Vagina (tissue), 2 donors: Measurements from ENCODE around the gene MAPK1IP1L. TPM values are rescaled to one million over a fixed set of nuclear protein-coding genes. Genes with fewer than 3 reads are reported as not detected.

ENCODE experiments used
- DNase-seq, 2 donors: peaks; one replicate each; pipeline ENCODE4 v3.0.0-alpha.2; 2017; ENCODE audit errors: extremely low spot score in 2 of 2
- H3K27ac ChIP-seq: fragments of 200-600 bp; sonication (generic); one replicate; pipeline ENCODE4 v1.5.1; 2019
- H3K27me3 ChIP-seq: fragments of 200-600 bp; sonication (generic); one replicate; pipeline ENCODE4 v1.5.1; 2019
- H3K36me3 ChIP-seq, 2 donors: fragments of 200-600 bp; sonication (generic); one replicate each; pipeline ENCODE4 v1.5.1; 2017 to 2019
- H3K4me1 ChIP-seq: fragments of 200-600 bp; sonication (generic); one replicate; pipeline ENCODE4 v1.5.1; 2019
- H3K4me3 ChIP-seq, 2 donors: fragments of 200-600 bp; sonication (generic); 1 replicate in 1 of 2; 2 replicates in 1 of 2; pipeline ENCODE4 v1.5.1; 2016 to 2019
- H3K9me3 ChIP-seq: fragments of 200-600 bp; sonication (generic); one replicate; pipeline ENCODE4 v1.5.1; 2019
- POLR2A ChIP-seq, 2 donors: fragments of 450-650 bp; IDR thresholded peaks; one replicate each; pipeline ENCODE4 v1.6.1; 2017; ENCODE audit warnings: antibody characterized with exemption in 2 of 2, mild to moderate bottlenecking in 2 of 2, moderate library complexity in 2 of 2
- POLR2AphosphoS5 ChIP-seq, 2 donors: sonication (generic); formaldehyde crosslinking; IDR thresholded peaks; one replicate each; pipeline ENCODE4 v1.9.0; 2017; ENCODE audit warnings: antibody characterized with exemption in 2 of 2, mild to moderate bottlenecking in 2 of 2, low read depth in 1 of 2; ENCODE audit not compliant: insufficient read depth in 1 of 2
- intact Hi-C: fragments of 100-400 bp; cut with DNase I; formaldehyde crosslinking; loops from one replicate; pipeline ENCODE4 v1.15.1; 2023
- total RNA-seq: library from RNA; depleted of rRNA; stranded (reverse); fragments of >200 nt; gene quantifications from one replicate; pipeline ENCODE4 v1.2.3, GENCODE V29; 2016
- TF ChIP-seq, protein P1 (sequence below), 3 experiments: fragments of 450-650 bp in 2 of 3; fragments of 200-600 bp in 1 of 3; sonication (generic) in 1 of 3; IDR thresholded peaks; one replicate each; pipeline ENCODE4 v1.5.1; 2017 to 2019; ENCODE audit warnings: antibody characterized with exemption in 3 of 3, mild to moderate bottlenecking in 2 of 3, moderate library complexity in 2 of 3

MAPK1IP1L gene
- total RNA-seq, 1 donor from 2014 or later, result 39.3 TPM

DNA sequence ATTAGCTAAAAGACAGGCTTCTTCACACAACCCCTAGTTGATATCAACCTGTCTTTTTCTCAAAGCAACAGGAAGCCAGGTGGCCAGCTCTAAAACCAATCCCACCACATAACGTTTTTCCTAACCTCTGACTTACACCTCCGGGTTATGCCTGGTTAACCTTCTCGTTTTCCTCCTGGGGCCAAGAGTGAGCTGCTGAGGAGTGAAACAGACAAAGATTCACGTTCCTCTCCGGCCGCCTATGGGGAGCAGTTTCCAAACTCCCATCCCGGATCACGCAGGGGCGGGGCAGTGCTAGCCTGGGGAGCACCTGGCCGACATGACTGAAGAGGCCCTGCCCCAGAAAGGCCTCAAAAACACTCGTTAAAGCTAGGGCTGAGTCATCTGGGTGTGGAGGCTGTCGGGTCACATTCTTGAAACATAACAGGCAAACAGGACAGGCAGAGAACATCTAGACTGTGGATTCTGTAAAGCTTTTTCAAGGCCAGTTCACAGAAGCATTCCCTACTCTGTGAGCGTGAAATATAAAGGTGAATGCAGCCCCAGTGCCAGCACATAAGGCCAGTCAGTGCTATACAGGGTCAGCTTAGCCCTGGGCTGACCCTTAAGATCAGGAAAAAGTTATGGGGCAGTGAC is 51.7 kb downstream of the MAPK1IP1L start:
- Histone ChIP-seq H3K27ac (peak overlapping the region; percentile 98), H3K9me3 (no peaks in the 10 kb centered on the region), H3K4me1 (peaks cover 94% of the 10 kb centered on the region), H3K4me3 (peak overlapping the region; percentile 20 to 24), H3K36me3 (no peaks in the 10 kb centered on the region), H3K27me3 (no peaks in the 10 kb centered on the region)
- intact Hi-C loops, result no loop called here
- TF ChIP-seq POLR2A (IDR thresholded peaks at IDR 0.05) (peak in 1 of 2 donors; percentile 49), POLR2AphosphoS5 (IDR thresholded peaks at IDR 0.05; ENCODE audit: insufficient read depth in 1 of 2, low read depth in 1 of 2) (peak; percentile 91 to 97)
- TF ChIP-seq, protein P1, sequence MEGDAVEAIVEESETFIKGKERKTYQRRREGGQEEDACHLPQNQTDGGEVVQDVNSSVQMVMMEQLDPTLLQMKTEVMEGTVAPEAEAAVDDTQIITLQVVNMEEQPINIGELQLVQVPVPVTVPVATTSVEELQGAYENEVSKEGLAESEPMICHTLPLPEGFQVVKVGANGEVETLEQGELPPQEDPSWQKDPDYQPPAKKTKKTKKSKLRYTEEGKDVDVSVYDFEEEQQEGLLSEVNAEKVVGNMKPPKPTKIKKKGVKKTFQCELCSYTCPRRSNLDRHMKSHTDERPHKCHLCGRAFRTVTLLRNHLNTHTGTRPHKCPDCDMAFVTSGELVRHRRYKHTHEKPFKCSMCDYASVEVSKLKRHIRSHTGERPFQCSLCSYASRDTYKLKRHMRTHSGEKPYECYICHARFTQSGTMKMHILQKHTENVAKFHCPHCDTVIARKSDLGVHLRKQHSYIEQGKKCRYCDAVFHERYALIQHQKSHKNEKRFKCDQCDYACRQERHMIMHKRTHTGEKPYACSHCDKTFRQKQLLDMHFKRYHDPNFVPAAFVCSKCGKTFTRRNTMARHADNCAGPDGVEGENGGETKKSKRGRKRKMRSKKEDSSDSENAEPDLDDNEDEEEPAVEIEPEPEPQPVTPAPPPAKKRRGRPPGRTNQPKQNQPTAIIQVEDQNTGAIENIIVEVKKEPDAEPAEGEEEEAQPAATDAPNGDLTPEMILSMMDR (IDR thresholded peaks at IDR 0.05), result no peak
- DNase-seq, result peak in 1 of 2 donors; percentile 99

DNA sequence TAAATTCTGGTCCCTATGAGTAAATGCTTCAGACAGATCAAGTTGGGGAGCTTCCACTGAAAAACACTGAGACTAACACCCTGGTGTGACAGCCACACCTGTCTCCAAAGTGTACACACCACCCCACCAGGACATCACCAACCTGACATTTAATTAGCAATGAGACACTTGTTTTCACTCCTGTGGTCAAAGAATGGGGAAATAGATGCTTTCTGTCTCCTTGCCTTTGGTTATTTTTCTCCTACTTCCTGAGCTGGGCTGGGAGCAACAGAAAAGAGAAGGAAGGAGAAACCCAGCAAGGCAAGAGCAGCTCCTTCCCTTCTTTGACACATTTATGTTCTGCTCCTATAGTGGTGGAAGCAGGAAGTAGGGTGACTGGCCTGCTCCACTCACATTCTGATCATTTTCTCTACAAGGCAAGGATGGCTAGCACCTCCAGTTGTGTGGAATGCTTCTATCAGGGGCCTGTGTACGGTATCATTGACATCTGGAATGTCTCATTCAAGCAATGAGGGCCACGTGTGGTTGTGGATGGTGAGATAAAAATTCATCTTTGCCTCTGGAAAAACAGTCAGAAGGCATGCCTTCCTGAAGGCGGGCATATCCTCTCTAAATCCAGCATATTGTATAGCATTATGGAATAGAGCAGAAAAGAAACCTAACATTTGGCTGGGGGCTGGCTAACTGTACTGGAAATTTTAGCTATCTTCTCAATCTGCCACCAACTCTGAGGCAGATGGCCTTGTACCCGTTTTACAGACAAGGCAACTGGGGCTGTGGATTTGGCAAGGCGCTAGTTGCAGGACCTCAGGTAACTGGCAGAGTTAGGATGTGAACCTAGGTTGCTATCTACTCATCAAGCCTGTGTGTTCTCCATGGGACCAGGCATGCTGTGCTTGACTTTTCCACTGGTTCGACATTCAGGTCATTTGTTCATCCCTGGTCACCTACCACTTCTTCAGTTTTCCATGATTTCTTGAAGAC is 52.8 kb downstream of the MAPK1IP1L start:
- intact Hi-C loops, result no loop called here
- no peak for DNase-seq
- TF ChIP-seq, protein P1 (IDR thresholded peaks at IDR 0.05), result no peak
- no peak for TF ChIP-seq POLR2A (IDR thresholded peaks at IDR 0.05)
- TF ChIP-seq POLR2AphosphoS5 (IDR thresholded peaks at IDR 0.05; ENCODE audit: insufficient read depth in 1 of 2, low read depth in 1 of 2), result no peak
- Histone ChIP-seq H3K27me3 (no peaks in the 10 kb centered on the region), H3K4me3 (no peak overlapping the region), H3K9me3 (no peaks in the 10 kb centered on the region), H3K27ac (peak overlapping the region; percentile 98), H3K4me1 (peaks cover 96% of the 10 kb centered on the region), H3K36me3 (no peaks in the 10 kb centered on the region)

DNA sequence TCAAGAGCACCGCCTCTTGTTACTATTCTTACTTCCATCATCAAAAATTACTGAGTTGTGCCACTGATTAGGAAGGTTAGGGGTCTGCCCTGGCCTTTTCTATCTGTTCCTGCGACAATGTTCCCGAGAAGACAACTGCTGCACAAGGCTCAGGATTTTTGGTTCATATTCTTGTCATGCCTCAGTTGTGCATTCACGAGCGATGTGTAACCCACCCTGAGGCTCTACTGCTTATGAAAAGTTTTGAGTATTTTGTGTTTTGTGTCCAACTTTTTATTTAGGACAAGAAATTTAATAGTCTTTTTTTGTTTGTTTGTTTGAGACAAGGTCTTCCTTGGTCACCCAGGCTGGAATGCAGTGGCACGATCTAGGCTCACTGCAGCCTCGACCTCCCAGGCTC is 54.5 kb downstream of the MAPK1IP1L start:
- H3K36me3 ChIP-seq, result no peaks in the 10 kb centered on the region
- no peaks in the 10 kb centered on the region for H3K27me3 ChIP-seq
- H3K4me3 ChIP-seq, result no peak overlapping the region
- no peaks in the 10 kb centered on the region for H3K9me3 ChIP-seq
- H3K4me1 ChIP-seq, result peaks cover 79% of the 10 kb centered on the region
- peak overlapping the region; percentile 98 for H3K27ac ChIP-seq
- intact Hi-C loops, result no loop called here
- no peak for TF ChIP-seq POLR2A (IDR thresholded peaks at IDR 0.05)
- no peak for TF ChIP-seq POLR2AphosphoS5 (IDR thresholded peaks at IDR 0.05; ENCODE audit: insufficient read depth in 1 of 2, low read depth in 1 of 2)
- TF ChIP-seq, protein P1 (IDR thresholded peaks at IDR 0.05), result no peak
- DNase-seq, result no peak

DNA sequence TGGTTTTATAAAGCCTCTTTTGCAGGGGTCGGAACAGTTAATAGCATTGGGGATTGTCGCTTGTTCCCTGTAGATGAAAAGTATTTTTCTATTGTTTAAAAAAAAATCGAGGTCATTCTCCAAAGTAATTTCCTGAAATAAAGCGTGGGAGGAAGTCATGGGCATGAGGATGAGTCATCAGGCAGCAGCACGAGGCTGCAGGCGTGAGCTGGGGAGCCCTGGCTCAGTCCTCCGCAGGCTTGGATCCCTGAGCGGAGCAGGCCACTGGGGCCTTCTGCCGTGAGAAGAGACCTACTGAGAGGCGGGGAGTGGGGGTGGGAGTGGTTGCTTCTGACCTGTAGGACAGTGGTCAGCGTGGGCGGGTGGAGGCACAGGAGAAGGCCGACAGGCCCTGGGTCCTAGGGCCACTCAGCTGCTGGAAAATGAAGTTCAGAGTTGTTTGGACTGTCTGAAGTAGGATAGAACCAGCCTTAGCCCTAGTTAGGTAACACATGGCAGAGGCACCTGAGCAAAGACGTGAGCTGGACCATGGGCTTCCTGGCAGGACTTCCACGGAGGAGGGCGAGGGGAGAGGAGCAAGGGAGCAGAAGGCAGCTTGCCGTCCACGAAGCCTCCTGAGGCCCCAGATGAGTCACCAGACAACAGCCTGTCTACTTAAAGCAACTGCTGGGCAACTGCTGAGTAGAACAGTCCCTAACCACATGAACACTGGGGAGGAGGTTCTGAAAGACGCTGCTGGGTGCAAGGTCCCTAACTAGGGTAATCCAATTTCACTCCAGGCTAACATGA is 56.5 kb downstream of the MAPK1IP1L start:
- Histone ChIP-seq H3K4me1 (peaks cover 60% of the 10 kb centered on the region), H3K27me3 (no peaks in the 10 kb centered on the region), H3K4me3 (no peak overlapping the region), H3K9me3 (no peaks in the 10 kb centered on the region), H3K27ac (peak overlapping the region; percentile 98), H3K36me3 (no peaks in the 10 kb centered on the region)
- TF ChIP-seq, protein P1 (IDR thresholded peaks at IDR 0.05), result no peak
- peak; percentile 96 to 98 for TF ChIP-seq POLR2AphosphoS5 (IDR thresholded peaks at IDR 0.05; ENCODE audit: insufficient read depth in 1 of 2, low read depth in 1 of 2)
- peak in 1 of 2 donors; percentile 43 for TF ChIP-seq POLR2A (IDR thresholded peaks at IDR 0.05)
- DNase-seq, result peak in 1 of 2 donors; percentile 97
- intact Hi-C loops, result no loop called here
